NCI-H2196 (cell line): Measurements from ENCODE around the gene NAALADL1.
"Not testable (repeated sequence)": the region's sequence is repeated elsewhere in the genome, so short reads cannot be mapped to it uniquely, and the experiment has no call there.

Experiments used
- DNase-seq: peaks from one replicate; lab custom pipeline; 2025; ENCODE audit not compliant: unreplicated experiment; lab: John Stamatoyannopoulos, UW

Gene NAALADL1

DNA sequence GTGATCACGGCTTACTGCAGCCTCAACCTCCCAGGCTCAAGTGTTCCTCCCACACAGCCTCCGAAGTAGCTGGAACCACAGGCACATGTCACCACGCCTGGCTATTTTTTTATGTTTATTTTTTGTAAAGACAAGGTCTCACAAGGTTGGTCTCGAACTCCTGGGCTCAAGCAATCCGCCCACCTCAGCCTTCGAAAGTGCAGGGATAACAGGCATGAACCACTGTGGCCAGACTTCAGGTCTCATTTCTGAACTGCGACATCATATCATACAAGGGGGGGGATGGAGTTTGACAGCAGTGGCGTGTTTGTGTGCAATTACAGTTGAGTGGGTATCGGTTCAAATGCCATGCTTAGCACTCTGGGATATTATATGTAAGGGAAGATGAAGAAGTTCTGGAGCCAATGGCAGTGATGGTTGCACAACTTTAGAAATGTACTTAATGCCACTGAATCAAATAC lies 6.9 kb downstream of the NAALADL1 start:
- no peak for DNase-seq

DNA sequence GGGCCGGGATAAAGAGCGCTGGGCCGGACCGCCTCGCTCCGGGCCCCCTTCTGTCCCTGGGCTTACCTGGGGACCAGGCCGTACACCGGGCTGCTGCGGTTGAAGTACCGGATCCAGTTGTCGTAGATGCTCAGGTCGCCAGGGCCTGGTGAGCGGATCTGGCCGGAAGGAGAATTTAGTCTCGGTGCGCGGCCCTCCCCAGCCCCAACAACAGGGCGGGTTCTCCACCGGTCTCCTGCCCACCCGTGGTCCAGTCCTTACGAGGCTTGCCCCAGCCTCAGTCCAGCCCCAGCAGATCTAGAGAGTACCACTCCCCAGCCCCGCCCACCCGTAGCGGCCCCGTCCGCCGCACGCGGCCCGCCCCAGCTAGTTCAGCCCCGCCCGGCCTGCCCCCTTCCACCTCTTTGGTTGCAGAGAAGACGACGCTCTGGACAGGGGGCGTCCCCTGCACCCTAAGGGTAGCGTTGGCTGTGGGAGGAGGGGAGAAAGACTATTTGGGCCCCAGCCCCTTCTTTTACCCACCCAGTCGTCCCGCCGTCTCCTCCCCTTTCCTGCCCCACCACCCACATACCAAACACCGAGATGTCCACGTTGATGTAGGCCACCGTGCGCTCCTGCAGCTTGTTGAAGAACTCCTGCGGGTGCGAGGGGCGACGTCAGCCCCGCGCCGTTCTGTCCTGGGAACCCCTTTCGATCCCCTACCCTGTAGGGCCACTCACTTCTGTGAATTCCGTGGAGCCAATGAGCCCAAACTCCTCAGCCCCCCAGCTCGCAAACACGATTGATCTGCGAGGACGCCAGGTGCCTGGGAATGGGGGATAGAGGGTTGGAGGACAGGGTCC lies 10.6 kb downstream of the NAALADL1 start:
- DNase-seq: no peak

- DNase-seq: no peak
Observed at GRCh38 chr11:65045728-65046127, 12.6 kb downstream of the NAALADL1 start.

DNA sequence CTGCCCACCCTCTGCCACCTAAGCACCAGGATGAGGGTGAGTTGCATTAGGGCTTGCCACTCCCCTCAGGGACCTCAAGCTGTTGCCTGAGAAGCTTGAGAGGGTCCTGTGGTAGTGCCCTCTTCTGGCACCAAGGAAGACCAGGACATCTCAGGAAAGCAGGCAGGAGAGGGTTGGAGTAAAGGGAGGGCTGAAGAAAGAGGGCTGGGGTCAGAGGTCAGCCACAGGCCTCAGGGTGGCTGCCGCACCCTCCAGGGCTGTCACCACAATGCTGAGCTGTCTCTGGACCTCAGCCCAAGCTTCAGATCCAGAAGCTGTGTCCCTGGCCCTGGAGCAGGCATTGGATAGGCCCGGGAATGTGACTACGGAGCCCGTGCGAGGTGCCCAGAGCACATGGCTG lies 13.3 kb downstream of the NAALADL1 start:
- DNase-seq: no peak

DNA sequence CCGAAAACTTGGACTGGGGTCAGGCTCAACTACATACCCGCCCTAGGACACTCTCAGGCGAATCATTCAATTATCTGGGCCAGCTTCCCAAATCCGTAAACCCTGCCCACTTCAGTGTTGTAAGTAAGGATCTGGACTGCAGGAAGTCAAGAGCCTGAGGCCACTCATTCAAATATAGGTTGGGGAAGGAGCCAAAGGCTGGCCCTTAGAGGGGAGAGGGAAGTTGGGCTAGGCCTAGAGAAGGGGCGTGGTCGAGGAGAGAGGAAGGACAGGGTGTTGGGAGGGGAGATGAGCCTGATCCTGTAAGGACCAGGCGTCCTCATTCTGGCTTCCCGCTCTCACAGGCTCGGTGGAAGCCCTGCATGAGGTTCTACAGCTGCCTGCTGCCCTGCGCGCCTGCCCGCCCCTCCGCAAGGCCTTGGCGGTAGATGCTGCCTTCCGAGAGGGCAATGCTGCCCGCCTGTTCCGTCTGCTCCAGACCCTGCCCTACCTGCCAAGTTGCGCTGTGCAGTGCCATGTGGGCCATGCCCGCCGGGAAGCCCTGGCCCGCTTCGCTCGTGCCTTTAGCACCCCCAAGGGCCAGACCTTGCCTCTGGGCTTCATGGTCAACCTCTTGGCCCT lies 14.4 kb downstream of the NAALADL1 start:
- DNase-seq: no peak

DNA sequence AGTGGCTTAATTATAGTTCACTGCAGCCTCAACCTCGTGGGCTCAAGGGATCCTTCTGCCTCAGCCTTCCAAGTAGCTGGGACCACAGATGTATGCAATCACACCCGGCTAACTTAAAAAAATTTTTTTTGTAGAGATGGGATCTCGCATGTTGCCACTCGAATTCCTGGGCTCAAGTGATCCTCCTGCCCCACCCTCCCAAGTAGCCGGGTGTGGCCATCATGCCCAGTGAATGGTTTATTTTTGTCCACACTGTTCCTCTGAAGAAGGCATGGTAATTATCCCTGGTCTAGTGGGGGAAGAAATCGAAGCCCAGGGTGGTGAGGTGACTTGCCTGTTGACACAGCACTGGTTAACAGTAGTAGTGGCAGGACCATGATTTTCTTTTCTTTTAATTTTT lies 15.5 kb downstream of the NAALADL1 start:
- DNase-seq: no peak

- peak; percentile 97 for DNase-seq
Observed at GRCh38 chr11:65040847-65041622, 17.3 kb downstream of the NAALADL1 start, which contains the start of gene SAC3D1. Gene SAC3D1, plus strand, starts transcription at chr11:65041210. Its CDS starts 83 bp downstream, at chr11:65041293.

- DNase-seq: no peak
Observed at GRCh38 chr11:65040520-65040846, 17.9 kb downstream of the NAALADL1 start.

GRCh38 chr11:65036931-65037330 lies 21.4 kb downstream of the NAALADL1 start:
- DNase-seq: peak; percentile 65

DNA sequence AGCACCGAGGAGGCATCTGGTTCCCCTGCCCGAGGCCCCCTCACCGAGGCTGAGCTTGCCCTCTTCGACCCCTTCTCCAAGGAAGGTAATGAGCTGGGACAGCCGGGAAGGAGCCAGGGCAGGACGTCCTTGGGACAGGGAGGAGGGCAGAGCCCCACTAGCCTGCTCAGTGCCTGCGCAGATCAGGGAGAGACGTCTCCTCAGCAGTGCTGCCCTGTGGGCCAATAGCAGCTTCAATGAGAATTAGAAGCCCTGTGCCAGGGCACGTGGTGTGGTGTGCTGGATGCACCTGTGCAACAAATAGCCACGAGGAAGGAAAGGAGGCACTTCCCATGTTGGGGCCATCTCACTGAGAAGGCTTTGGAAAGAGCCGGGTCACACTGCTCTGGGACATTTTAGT lies 22.8 kb downstream of the NAALADL1 start:
- no peak for DNase-seq

DNA sequence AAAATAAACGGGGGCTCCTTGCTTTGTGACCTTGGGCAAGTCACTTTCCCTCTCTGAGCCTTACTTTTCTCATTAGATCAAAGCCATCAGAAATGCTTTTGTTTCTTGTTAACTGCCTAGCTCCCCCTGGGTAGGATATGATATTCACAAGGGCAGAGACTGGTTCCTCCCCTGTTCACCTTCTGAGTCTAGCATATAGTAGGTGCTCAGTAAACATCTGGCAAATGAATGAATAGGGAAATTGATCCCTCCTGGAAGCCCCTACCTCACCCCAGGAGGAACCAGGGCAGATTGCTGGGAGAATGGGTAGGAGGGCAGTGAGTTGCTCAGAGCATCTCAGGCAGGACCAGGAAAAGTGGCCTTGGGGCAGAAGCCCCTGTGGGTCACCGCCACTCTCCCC lies 23.9 kb downstream of the NAALADL1 start:
- DNase-seq: no peak

GRCh38 chr11:65032216-65032615 lies 26.1 kb downstream of the NAALADL1 start:
- no peak for DNase-seq

GRCh38 chr11:65027213-65028067 lies 30.9 kb downstream of the NAALADL1 start, which contains the start of gene SNX15:
Gene SNX15, plus strand, starts transcription at chr11:65027439. Its CDS starts 99 bp downstream, at chr11:65027538.
- peak; percentile 94 for DNase-seq

- DNase-seq: no peak
Observed at GRCh38 chr11:65026810-65027209, 31.5 kb downstream of the NAALADL1 start.

DNA sequence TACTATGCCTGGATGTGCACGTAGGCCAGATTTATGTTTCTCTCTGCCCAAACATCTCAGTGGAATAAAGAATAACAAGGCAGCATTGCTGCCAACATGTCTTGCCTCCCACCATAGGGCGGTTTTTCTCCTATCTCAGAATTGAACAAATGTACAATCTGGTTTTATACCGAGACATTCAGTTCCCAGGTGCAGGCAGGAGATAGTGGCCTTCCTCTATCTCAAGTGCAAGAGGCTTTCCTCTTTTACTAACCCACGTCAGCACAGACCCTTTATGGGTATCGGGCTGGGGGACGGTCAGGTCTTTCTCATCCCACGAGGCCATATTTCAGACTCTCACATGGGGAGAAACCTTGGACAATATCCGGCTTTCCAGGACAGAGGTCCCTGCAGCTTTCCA lies 34.9 kb downstream of the NAALADL1 start:
- DNase-seq: not testable (repeated sequence)

- DNase-seq: no peak
Observed at GRCh38 chr11:65021509-65021908, 36.8 kb downstream of the NAALADL1 start.

GRCh38 chr11:65021003-65021402 lies 37.4 kb downstream of the NAALADL1 start:
- no peak for DNase-seq

GRCh38 chr11:65019824-65020223 lies 38.5 kb downstream of the NAALADL1 start:
- DNase-seq: no peak

- no peak for DNase-seq
Observed at GRCh38 chr11:65017937-65018336, 40.4 kb downstream of the NAALADL1 start.

DNA sequence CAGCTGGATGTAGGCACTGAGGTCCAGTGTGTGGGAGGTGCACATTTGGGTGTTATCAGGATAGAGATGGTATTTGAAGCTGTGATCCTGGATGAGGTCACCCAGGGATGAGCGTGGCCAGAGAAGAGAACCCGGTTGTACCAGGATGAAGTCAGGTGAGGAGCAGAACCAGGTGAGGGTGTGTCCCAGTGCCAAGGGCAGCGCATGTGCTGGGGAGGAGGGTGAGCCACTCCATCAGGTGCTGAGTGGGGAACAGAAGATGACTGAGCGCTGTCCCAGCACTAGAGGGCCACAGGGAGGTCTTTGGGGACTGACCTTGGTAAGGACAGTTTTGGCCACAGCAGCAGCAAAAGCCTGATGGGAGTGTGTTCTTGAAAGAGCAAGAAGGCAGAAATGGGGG lies 41.6 kb downstream of the NAALADL1 start:
- no peak for DNase-seq
